Left kidney (tissue), 8 donors: ENCODE measurements around the gene CNKSR1. TPM values are rescaled to one million over a fixed set of nuclear protein-coding genes. Genes with fewer than 3 reads are reported as not detected.
A peak's percentile ranks its signal among the peaks of the same experiment; 100 is the strongest.

Experiments used
- DNase-seq: peaks from one replicate; pipeline ENCODE4 v3.0.0-alpha.2; 2013
- long read RNA-seq, 8 donors: transcript quantifications; one replicate each; lab custom pipeline, GENCODE V29; 2026
- polyA plus RNA-seq: library from polyadenylated mRNA; unstranded; fragments of 120-200 nt; gene quantifications from one replicate; pipeline ENCODE4 v1.2.1, GENCODE V29; 2013; ENCODE audit not compliant: insufficient read length

The CNKSR1 gene, protein sequence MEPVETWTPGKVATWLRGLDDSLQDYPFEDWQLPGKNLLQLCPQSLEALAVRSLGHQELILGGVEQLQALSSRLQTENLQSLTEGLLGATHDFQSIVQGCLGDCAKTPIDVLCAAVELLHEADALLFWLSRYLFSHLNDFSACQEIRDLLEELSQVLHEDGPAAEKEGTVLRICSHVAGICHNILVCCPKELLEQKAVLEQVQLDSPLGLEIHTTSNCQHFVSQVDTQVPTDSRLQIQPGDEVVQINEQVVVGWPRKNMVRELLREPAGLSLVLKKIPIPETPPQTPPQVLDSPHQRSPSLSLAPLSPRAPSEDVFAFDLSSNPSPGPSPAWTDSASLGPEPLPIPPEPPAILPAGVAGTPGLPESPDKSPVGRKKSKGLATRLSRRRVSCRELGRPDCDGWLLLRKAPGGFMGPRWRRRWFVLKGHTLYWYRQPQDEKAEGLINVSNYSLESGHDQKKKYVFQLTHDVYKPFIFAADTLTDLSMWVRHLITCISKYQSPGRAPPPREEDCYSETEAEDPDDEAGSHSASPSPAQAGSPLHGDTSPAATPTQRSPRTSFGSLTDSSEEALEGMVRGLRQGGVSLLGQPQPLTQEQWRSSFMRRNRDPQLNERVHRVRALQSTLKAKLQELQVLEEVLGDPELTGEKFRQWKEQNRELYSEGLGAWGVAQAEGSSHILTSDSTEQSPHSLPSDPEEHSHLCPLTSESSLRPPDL
- 15.4 TPM for polyA plus RNA-seq
- long read RNA-seq, donor 1, result 0 reads
- long read RNA-seq, donor 2, partial matches to known transcripts, result 0 of 1 reads
- long read RNA-seq, donor 2, other reads (novel, unspliced or antisense), result 0 of 1 reads
- long read RNA-seq, donor 3, result 0 reads
- long read RNA-seq, donor 4, result 0 reads
- long read RNA-seq, donor 5, partial matches to known transcripts, result 0 of 1 reads
- long read RNA-seq, donor 5, other reads (novel, unspliced or antisense), result 0 of 1 reads
- long read RNA-seq, donor 6, result 0 reads
- long read RNA-seq, donor 7, partial matches to known transcripts, result 8 of 9 reads
- long read RNA-seq, donor 7, other reads (novel, unspliced or antisense), result 0 of 9 reads
- long read RNA-seq, donor 8, result 0 reads

DNA sequence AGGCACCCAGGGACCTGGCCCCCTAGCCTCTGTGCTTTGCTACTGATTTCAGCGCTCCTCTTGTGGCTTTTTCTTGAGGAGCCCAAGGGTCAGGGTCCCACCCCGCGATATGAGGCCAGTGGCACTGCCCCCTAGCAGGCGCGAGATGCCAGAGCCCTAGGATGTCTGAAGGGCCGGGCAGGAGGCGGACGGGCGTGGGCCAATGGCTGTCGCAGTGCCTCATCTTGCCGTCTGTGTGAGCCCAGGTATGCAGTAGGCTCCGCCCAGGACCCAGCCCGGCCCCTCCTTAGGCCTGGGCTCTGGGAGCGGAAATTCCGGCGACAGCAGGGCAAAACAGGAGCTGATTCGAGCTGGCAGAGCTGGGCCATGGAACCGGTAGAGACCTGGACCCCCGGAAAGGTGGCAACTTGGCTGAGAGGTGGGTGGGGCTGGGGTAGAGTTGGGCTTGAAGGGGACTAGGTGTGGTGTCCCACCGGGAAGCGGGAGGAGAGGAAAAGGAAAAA, at the start of gene CNKSR1:
Gene CNKSR1, plus strand, starts transcription at position 310 of the 503 bp plus-strand sequence. Its CDS starts 57 bp downstream, at position 367.
- no peak for DNase-seq

- DNase-seq, result no peak
Measured at GRCh38 chr1:26129778-26130177, 47.5 kb upstream of the CNKSR1 start.

DNA sequence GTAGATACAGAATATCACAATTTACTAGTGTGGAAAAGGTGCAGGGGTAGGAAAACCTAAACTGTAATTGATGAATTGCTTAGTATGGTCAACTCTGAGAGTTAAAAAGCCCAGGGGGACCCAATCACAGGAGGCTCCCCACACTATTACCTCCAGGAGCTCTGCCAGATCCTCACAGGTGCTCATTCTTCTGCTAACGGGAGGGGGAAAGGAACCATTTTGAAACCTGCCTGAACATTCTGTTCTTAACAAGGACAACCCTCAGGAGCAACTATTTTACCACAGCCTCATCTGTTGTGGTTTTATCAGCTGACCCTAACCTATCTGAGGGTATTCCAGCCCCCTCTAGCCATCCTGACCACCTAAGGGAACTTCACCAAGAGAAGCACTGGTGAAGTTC, 46.6 kb upstream of the CNKSR1 start:
- no peak for DNase-seq

DNA sequence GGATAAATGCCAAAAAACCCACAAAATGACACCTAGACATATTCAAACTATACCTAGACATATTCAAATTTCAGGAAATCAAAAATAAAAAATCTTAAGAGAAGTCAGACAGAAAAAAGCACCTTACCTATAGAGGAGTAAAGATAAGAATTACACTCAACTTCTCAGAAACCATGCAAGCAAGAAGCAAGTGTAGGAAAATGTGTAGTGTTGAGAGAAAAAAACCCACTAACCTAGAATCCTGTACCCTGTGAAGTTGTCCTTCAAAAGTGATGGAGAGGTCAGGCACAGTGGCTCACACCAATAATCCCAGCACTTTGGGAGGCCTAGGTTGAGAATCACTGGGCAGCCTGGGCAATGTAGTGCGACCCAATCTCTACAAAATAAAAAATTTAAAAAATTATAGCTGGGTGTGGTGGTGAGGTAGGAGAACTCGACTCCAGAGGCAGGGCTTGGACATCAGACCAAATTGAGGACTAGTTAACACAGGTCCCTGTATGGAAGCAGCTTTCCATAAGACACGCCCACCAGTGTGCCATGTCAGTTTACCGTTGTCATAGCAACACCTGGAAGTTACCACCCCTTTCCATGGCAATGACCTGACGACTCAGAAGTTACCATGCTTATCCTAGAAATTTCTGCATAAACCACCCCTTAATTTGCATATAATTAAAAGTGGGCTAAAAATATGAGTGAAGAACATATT, 45.0 kb upstream of the CNKSR1 start:
- DNase-seq, result no peak

- no peak for DNase-seq
Measured at GRCh38 chr1:26132834-26133167, 44.5 kb upstream of the CNKSR1 start.

DNA sequence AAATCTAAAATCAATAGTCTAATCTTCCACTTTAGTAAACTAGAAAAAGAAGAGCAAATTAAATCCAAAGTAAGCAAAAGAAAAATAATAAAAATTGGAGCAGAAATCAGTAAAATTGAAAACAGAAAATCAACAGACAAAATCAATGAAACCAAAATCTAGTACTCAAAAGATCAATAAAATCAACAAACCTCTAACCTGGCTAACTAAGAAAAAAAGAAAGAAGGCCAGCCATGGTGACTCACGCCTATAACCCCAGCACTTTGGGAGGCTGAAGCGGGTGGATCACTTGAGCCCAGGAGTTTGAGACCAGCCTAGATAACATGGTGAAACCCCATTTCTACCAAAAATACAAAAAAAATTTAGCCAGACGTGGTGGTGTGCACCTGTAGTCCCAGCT, 42.8 kb upstream of the CNKSR1 start:
- DNase-seq, result no peak

GRCh38 chr1:26138974-26139558, 38.2 kb upstream of the CNKSR1 start:
- DNase-seq, result no peak

DNA sequence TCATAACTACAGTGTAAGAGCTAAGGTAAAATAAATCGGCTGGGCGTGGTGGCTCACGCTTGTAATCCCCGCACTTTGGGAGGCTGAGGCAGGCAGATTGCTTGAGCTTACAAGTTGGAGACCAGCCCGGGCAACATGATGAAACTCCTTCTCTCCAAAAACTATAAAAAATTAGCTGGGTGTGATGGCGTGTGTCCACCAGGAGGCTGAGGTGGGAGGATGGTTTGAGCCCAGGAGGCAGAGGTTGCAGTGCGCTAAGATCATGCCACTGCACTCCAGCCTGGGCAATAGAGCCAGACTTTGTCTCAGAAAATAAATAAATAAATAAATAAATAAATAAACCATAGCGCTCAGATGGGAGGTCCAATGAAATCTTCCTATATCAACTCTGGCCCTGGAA, 35.1 kb upstream of the CNKSR1 start:
- no peak for DNase-seq

DNA sequence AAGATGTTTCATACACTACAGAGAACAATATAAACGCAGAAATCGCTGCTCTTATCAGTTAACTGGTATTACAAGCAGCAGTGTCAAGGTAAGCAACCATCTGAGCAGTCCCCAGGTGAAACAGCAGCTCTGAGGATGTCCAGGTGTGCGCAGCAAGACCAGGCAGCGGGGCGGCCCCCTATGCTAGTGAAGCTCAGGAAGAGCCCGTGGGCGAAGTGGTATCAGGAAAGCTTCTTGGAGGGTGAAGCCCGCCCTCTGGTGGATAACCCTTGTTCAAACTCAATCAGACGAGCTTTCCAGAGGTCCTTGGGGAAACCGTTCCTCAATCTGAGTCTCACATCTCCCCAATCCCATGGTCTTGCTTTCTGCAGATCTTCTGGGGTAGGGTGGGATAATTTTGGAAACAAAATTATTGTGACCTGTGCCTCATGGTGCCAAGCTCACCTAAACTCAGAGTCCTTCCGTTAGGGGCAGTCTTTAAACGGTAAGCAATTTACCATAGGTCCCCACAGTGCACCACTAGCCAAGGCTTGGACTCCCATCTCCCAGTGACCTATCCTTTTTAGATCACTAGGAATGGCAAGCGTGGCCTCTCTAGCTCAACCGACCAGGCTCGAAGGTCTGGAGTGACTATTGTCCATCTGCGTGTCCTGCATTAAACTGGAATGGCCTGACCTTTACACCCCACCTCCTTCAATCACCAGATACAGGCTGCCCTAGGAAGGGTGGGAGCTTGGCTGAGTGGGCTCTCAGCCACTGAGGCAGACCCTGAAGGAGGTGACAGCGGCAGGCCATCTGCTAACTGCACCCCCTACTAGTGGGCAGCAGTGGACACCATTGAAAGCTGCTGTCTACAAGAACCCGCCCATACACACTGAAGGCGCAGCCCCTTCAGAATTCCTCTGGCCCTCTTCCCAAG, 32.0 kb upstream of the CNKSR1 start:
- DNase-seq, result peak; percentile 83

DNA sequence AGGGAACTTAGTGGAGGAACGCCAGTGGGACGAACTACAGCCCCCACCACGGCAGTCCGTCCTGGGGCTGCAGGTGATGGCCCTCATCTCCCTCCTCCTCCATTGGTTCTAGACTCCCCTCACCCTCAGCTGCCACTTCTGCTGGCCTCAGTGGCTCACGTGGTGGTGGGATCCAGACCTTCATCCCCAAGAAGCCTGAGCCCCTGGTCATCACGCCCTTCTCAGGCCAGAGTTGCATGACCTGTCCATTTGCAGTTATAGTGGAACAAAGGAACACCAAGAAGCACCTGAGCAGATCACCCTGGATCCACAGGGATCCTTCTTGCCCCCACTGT, 31.4 kb upstream of the CNKSR1 start:
- DNase-seq, result no peak

GRCh38 chr1:26148887-26149286, 28.4 kb upstream of the CNKSR1 start:
- DNase-seq, result no peak

DNA sequence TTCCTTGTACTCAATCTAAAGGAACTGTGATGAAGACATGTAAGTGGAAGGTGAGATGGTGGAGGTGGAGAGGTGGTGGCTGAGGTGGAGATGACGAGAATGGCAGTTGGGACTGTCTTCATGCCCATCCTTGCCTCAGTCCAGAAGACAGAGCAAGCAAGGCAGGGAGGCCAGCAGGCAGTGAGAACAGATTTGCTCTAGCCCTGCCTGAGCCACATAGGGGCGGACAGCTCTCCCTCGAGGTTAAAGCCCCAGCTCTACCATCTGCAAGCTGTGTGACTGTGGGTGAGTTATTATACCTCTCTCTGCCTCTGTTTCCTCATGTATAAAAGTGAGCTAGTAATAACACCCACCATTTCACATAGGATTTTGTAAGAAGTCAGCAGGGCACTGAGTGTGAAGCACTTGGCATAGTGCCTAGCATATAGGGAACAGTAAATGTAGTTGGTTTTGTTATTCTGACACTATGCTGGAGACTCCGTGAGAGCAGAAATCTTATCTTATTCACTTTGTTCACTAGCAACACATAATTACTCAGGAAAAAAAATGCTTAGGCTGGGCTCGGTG, 23.2 kb upstream of the CNKSR1 start:
- DNase-seq, result no peak

DNA sequence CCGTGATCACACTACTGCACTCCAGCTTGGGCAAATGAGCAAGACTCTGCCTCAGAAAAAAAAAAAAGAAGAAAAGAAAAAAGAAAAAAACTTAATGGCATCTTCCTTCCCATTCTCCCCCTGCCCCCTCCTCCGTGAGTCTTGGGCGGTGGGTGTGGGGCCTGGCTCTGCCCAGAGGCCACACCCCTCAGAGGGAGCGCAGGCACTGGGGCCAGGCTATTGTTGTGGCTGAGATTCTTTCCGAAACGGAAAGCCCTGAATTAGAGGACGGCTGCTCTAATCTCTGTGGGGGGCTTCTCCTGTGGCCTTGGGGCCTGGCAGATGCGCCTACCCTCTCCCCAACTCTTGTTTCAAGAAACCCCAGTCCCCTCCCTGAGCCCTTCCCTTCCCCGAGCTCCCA, 22.5 kb upstream of the CNKSR1 start:
- no peak for DNase-seq

DNA sequence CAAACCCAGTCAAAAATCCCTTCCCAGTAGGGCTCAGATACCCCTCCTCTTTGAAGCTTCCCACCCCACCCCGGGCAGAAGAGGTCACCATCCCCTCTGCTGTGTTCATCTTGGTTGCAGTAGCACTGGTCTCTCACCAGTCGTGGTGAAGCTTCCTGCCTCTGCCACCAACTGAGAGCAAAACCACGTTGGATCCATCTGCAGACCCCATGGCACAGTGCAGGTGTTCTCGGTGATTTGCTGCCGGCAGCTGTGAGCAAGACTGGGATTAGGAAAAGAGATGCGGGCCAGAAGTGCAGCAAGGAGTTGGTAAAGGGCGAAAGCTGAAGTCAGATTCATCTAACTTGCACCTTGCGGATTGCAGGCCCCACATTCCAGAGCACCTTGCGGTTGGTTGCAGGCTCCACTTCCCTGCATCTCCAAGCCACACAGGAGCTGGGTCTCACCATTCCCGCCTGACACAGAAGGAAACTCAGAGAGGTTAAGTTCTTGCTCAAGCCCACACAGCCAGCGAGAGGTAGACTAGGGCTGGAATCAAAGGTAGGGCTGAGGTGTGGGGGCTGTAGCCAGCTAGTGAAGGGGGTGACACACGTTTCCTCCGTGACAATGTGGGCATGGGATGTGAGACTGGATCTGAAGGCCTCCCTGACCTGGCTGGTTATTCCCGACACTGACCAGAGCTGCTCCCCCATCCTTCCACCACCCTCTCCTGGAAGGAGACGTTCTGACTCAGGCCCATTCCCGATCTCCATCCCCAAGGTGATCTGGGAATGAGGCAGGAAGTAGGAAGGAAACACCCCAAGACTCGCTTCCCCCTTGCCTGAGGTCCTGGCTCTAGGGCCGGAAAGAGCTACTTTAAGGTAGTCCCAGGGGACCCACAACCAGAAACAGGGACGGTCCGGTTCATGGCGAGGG, 21.7 kb upstream of the CNKSR1 start:
- no peak for DNase-seq

DNA sequence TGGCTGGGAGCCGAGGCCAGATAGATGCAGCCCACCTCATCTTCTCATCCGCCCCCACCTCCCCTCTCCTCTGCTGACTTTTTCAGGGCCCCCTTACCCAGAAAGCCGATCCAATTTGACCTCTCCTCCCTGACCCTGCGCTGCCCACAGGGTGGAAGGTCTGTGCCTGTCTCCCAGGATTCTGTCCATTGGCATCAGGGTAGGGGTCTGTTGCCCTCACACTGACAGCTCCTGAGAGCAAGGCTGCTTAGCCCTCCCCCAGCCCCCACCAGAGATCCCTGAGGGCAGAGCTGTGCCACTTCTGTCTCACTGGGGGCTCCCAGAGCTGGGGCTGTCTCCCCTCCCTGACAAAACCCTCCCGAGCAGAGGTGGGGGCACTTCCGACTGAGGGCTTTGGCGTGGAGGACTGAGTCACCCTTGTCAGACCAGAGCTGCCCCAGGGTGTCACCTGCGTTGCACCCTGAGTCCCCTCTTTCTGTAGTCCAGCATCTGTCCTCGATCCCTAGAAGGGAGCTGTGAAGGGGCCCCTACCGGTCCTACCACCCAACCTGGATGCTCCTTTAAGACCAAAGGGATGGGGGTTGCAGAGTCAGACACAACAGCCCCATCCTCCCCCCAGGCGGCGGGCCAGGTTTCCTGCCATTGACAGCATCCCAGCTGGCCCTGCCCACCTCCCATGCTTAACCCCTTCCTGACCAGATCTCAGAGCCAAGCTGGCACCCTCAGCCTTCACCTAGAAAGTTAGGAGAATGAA, 20.8 kb upstream of the CNKSR1 start:
- DNase-seq, result no peak

GRCh38 chr1:26158271-26158907, 18.9 kb upstream of the CNKSR1 start:
- DNase-seq, result no peak

- DNase-seq, result no peak
Measured at GRCh38 chr1:26158908-26159742, 18.2 kb upstream of the CNKSR1 start, which contains the start of gene FAM110D. Gene FAM110D, plus strand, starts transcription at chr1:26159079. Its CDS starts 2,213 bp downstream, at chr1:26161292.
